Neural progenitor cell (in vitro differentiated cells): Measurements from ENCODE around the gene CAMK2A. TPM values are rescaled to one million over a fixed set of nuclear protein-coding genes. Genes with fewer than 3 reads are reported as not detected.

Source experiments
- DNase-seq: peaks from one replicate; pipeline ENCODE4 v3.0.0-alpha.2; 2016; ENCODE audit warnings: low spot score
- H2AFZ ChIP-seq: fragments of 200-600 bp; sonication (generic); replicated peaks from 2 replicates; pipeline ENCODE4 v1.6.1; 2016; ENCODE audit warnings: antibody characterized with exemption
- H3F3A ChIP-seq: fragments of 200-600 bp; sonication (generic); 2 replicates; pipeline ENCODE4 v1.6.1; 2016; ENCODE audit warnings: antibody characterized with exemption, low read depth
- H3K27ac ChIP-seq: fragments of 200-600 bp; sonication (generic); 2 replicates; pipeline ENCODE4 v1.5.1; 2016; ENCODE audit warnings: mild to moderate bottlenecking
- H3K27me3 ChIP-seq: fragments of 200-600 bp; sonication (generic); 2 replicates; pipeline ENCODE4 v1.6.1; 2016; ENCODE audit warnings: mild to moderate bottlenecking, moderate library complexity
- H3K36me3 ChIP-seq: fragments of 200-600 bp; sonication (generic); 2 replicates; pipeline ENCODE4 v1.5.1; 2016
- H3K4me1 ChIP-seq: fragments of 200-600 bp; sonication (generic); 2 replicates; pipeline ENCODE4 v1.6.1; 2016; ENCODE audit warnings: mixed run types
- H3K4me2 ChIP-seq: fragments of 200-600 bp; sonication (generic); 2 replicates; pipeline ENCODE4 v1.6.1; 2016
- H3K4me3 ChIP-seq: fragments of 200-600 bp; sonication (generic); 2 replicates; pipeline ENCODE4 v1.5.1; 2016
- H3K79me2 ChIP-seq: fragments of 200-600 bp; sonication (generic); 2 replicates; pipeline ENCODE4 v1.6.1; 2016; ENCODE audit warnings: low read depth
- H3K9ac ChIP-seq: fragments of 200-600 bp; sonication (generic); 2 replicates; pipeline ENCODE4 v1.6.1; 2016
- H3K9me3 ChIP-seq: fragments of 200-600 bp; sonication (generic); 2 replicates; pipeline ENCODE4 v1.5.1; 2016; ENCODE audit warnings: low read depth
- H4K20me1 ChIP-seq: fragments of 200-600 bp; sonication (generic); 2 replicates; pipeline ENCODE4 v1.6.1; 2016; ENCODE audit warnings: low read depth
- H3K27ac Mint-ChIP-seq: 3 replicates; pipeline ENCODE4 v1.8.0; 2021; ENCODE audit warnings: mixed read lengths
- H3K27me3 Mint-ChIP-seq: 2 replicates; pipeline ENCODE4 v1.8.0; 2022; ENCODE audit warnings: low read depth, mild to moderate bottlenecking, inconsistent platforms, moderate library complexity, mixed read lengths; ENCODE audit not compliant: insufficient read depth
- H3K36me3 Mint-ChIP-seq: 3 replicates; pipeline ENCODE4 v1.8.0; 2021; ENCODE audit warnings: mixed read lengths
- H3K4me1 Mint-ChIP-seq: 3 replicates; pipeline ENCODE4 v1.8.0; 2021; ENCODE audit warnings: mixed read lengths
- H3K4me3 Mint-ChIP-seq: 3 replicates; pipeline ENCODE4 v1.8.0; 2021; ENCODE audit warnings: mild to moderate bottlenecking, moderate library complexity, mixed read lengths
- H3K9me3 Mint-ChIP-seq: 3 replicates; pipeline ENCODE4 v1.8.0; 2020; ENCODE audit warnings: mixed read lengths
- CTCF ChIP-seq: fragments of 200-600 bp; sonication (generic); IDR thresholded peaks from 2 replicates; pipeline ENCODE4 v1.5.1; 2017; ENCODE audit warnings: antibody characterized with exemption, mild to moderate bottlenecking
- EZH2 ChIP-seq: fragments of 200-600 bp; sonication (generic); IDR thresholded peaks from 2 replicates; pipeline ENCODE4 v1.6.1; 2017; ENCODE audit warnings: antibody characterized with exemption, mild to moderate bottlenecking, moderate library complexity
- EZH2phosphoT487 ChIP-seq: fragments of 200-600 bp; sonication (generic); IDR thresholded peaks from 2 replicates; pipeline ENCODE4 v1.6.1; 2017; ENCODE audit warnings: antibody characterized with exemption
- total RNA-seq: library from RNA; depleted of rRNA; stranded (reverse); fragments of >200 nt; gene quantifications from 2 replicates; pipeline ENCODE4 v1.2.3, GENCODE V29; 2015; ENCODE audit warnings: low replicate concordance

CAMK2A gene
- total RNA-seq, 1 donor from 2014 or later, result 0.09 TPM

DNA sequence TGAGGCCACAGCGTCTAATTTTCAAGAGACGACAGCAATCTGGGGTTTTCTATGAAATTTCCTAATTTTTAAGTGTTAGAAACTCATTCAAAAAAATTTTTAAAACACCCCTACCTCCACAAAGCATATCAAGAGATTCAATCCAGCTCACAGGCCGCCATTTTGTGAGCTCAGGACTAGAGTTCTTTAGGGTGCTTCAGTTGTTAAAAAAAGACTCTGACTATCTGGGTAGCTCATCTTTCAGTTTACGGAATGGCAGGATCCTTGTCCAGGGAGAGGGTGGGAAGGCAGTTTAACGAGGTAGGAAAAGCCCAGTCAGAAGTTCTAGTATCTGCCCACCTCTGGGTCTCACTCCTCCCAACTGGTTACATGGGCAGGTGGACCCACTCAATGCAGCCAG, 43.1 kb downstream of the CAMK2A start:
- no peaks in the 10 kb centered on the region for H3K9me3 Mint-ChIP-seq
- peaks cover 4% of the 10 kb centered on the region for H3K27me3 Mint-ChIP-seq
- Histone ChIP-seq H3K27ac (no peak overlapping the region), H3F3A (peaks cover 4% of the 10 kb centered on the region), H3K9me3 (no peaks in the 10 kb centered on the region), H3K4me1 (peaks cover 37% of the 10 kb centered on the region), H2AFZ (no peak overlapping the region), H3K9ac (no peak overlapping the region), H3K36me3 (no peaks in the 10 kb centered on the region), H3K27me3 (no peaks in the 10 kb centered on the region), H3K4me2 (no peak overlapping the region), H4K20me1 (no peaks in the 10 kb centered on the region), H3K79me2 (no peaks in the 10 kb centered on the region), H3K4me3 (no peak overlapping the region)
- H3K36me3 Mint-ChIP-seq, result no peaks in the 10 kb centered on the region
- TF ChIP-seq EZH2phosphoT487 (no peak), EZH2 (no peak), CTCF (no peak)
- peaks cover 36% of the 10 kb centered on the region for H3K4me1 Mint-ChIP-seq
- no peak overlapping the region for H3K27ac Mint-ChIP-seq
- no peak overlapping the region for H3K4me3 Mint-ChIP-seq
- DNase-seq, result no peak

DNA sequence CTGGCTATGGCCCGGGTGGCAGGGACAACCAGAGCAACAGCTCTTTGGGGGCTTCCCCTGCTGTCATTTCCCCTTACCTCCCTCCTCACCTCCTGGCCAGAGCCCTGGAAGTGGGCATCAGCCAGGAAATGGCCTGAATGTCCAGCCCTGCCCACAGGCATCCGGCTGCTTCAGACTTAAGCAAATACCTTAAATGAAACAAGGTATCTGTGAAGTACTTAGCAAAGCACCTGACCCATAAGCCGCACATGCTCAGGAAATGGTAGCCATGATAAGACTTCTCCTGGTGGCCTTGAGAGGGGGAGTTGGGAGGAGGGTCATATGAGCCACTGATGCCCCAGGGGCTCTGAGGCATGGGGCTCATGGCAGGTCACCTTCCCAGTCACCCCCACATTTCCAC, 43.8 kb downstream of the CAMK2A start:
- no peaks in the 10 kb centered on the region for H3K79me2 ChIP-seq
- H3K27me3 Mint-ChIP-seq, result peaks cover 6% of the 10 kb centered on the region
- no peak for TF ChIP-seq EZH2
- TF ChIP-seq CTCF, result no peak
- TF ChIP-seq EZH2phosphoT487, result no peak
- no peak overlapping the region for H3K4me2 ChIP-seq
- no peak overlapping the region for H3K4me3 ChIP-seq
- H2AFZ ChIP-seq, result no peak overlapping the region
- no peaks in the 10 kb centered on the region for H3K9me3 Mint-ChIP-seq
- no peaks in the 10 kb centered on the region for H3K36me3 Mint-ChIP-seq
- peak overlapping the region; percentile 66 for H3K27ac Mint-ChIP-seq
- H3K27me3 ChIP-seq, result no peaks in the 10 kb centered on the region
- no peak overlapping the region for H3K4me3 Mint-ChIP-seq
- H3K27ac ChIP-seq, result no peak overlapping the region
- DNase-seq, result no peak
- no peaks in the 10 kb centered on the region for H3K9me3 ChIP-seq
- peaks cover 37% of the 10 kb centered on the region for H3K4me1 Mint-ChIP-seq
- peaks cover 4% of the 10 kb centered on the region for H3F3A ChIP-seq
- no peaks in the 10 kb centered on the region for H3K36me3 ChIP-seq
- no peak overlapping the region for H3K9ac ChIP-seq
- H3K4me1 ChIP-seq, result peaks cover 37% of the 10 kb centered on the region
- H4K20me1 ChIP-seq, result no peaks in the 10 kb centered on the region

- H3K4me3 Mint-ChIP-seq, result peak overlapping the region; percentile 33
- no peaks in the 10 kb centered on the region for H4K20me1 ChIP-seq
- H3K27me3 ChIP-seq, result no peaks in the 10 kb centered on the region
- H3K36me3 Mint-ChIP-seq, result no peaks in the 10 kb centered on the region
- peaks cover 4% of the 10 kb centered on the region for H3F3A ChIP-seq
- no peak for TF ChIP-seq EZH2phosphoT487
- TF ChIP-seq EZH2, result no peak
- no peak for TF ChIP-seq CTCF
- no peaks in the 10 kb centered on the region for H3K9me3 ChIP-seq
- no peaks in the 10 kb centered on the region for H3K9me3 Mint-ChIP-seq
- H3K4me1 Mint-ChIP-seq, result peaks cover 37% of the 10 kb centered on the region
- no peak overlapping the region for H3K9ac ChIP-seq
- no peak overlapping the region for H3K4me3 ChIP-seq
- H3K27ac Mint-ChIP-seq, result peak overlapping the region; percentile 66
- peaks cover 6% of the 10 kb centered on the region for H3K27me3 Mint-ChIP-seq
- H3K4me1 ChIP-seq, result peaks cover 37% of the 10 kb centered on the region
- no peaks in the 10 kb centered on the region for H3K79me2 ChIP-seq
- H2AFZ ChIP-seq, result no peak overlapping the region
- no peak for DNase-seq
- H3K4me2 ChIP-seq, result no peak overlapping the region
- H3K36me3 ChIP-seq, result no peaks in the 10 kb centered on the region
- H3K27ac ChIP-seq, result no peak overlapping the region
Measured at GRCh38 chr5:150245111-150245789, 44.3 kb downstream of the CAMK2A start.
